GM12878 (cell line): ENCODE data around the gene DCTN4. TPM values are rescaled to one million over a fixed set of nuclear protein-coding genes. Genes with fewer than 3 reads are reported as not detected.

Experiments
- ATF2 ChIP-seq: IDR thresholded peaks from 2 replicates; pipeline ENCODE4 v1.6.1; 2012; ENCODE audit warnings: low read length, inconsistent platforms
- BACH1 ChIP-seq: fragments of 450-650 bp; IDR thresholded peaks from 2 replicates; pipeline ENCODE4 v1.6.1; 2017; ENCODE audit warnings: mild to moderate bottlenecking, borderline replicate concordance
- CBX3 ChIP-seq: fragments of 200-600 bp; sonication (generic); IDR thresholded peaks from 2 replicates; pipeline ENCODE4 v1.6.1; 2016; ENCODE audit warnings: low read depth, borderline replicate concordance
- CBX5 ChIP-seq: sonication (generic); IDR thresholded peaks from 2 replicates; pipeline ENCODE4 v1.6.1; 2016; ENCODE audit warnings: low read depth, moderate library complexity, mild to moderate bottlenecking, inconsistent platforms
- CEBPZ ChIP-seq: fragments of 150-350 bp; IDR thresholded peaks from 2 replicates; pipeline ENCODE4 v1.6.1; 2016; ENCODE audit warnings: low read depth, low read length
- HDAC6 ChIP-seq: fragments of 200-600 bp; sonication (generic); IDR thresholded peaks from one replicate; pipeline ENCODE4 v1.8.0; 2017; ENCODE audit warnings: antibody characterized with exemption; ENCODE audit not compliant: unreplicated experiment
- KLF5 ChIP-seq: fragments of 450-650 bp; IDR thresholded peaks from 2 replicates; pipeline ENCODE4 v1.6.1; 2014; ENCODE audit warnings: mild to moderate bottlenecking; ENCODE audit not compliant: partially characterized antibody
- MEF2B ChIP-seq: fragments of 450-650 bp; IDR thresholded peaks from 2 replicates; pipeline ENCODE4 v1.6.1; 2018; ENCODE audit warnings: mild to moderate bottlenecking, moderate library complexity; ENCODE audit not compliant: partially characterized antibody, poor library complexity, severe bottlenecking
- MLLT1 ChIP-seq: fragments of 450-650 bp; IDR thresholded peaks from 2 replicates; pipeline ENCODE4 v1.6.1; 2016; ENCODE audit warnings: mild to moderate bottlenecking
- NBN ChIP-seq: fragments of 450-650 bp; IDR thresholded peaks from 2 replicates; pipeline ENCODE4 v1.6.1; 2016
- NFYA ChIP-seq: IDR thresholded peaks from 2 replicates; pipeline ENCODE4 v1.6.1; 2011; ENCODE audit warnings: low read depth, mild to moderate bottlenecking, low read length, improper control_type of control experiment, borderline replicate concordance
- RAD21 ChIP-seq: IDR thresholded peaks from 2 replicates; pipeline ENCODE4 v1.6.1; 2011; ENCODE audit warnings: mild to moderate bottlenecking, low read depth, low read length, moderate library complexity; ENCODE audit not compliant: insufficient read depth
- RBBP5 ChIP-seq: fragments of 200-600 bp; sonication (generic); conservative IDR thresholded peaks from 2 replicates; pipeline ENCODE4 v1.6.1; 2016
- RELB ChIP-seq: fragments of 450-650 bp; IDR thresholded peaks from 2 replicates; pipeline ENCODE4 v1.6.1; 2017; ENCODE audit warnings: low read depth, mild to moderate bottlenecking, moderate library complexity
- SMARCA5 ChIP-seq: fragments of 450-650 bp; IDR thresholded peaks from 2 replicates; pipeline ENCODE4 v1.6.1; 2017; ENCODE audit warnings: mild to moderate bottlenecking
- SMC3 ChIP-seq: IDR thresholded peaks from 2 replicates; pipeline ENCODE4 v1.6.1; 2011; ENCODE audit warnings: low read length, improper control_type of control experiment, borderline replicate concordance
- SUPT20H ChIP-seq: IDR thresholded peaks from 2 replicates; pipeline ENCODE4 v1.6.1; 2011; ENCODE audit warnings: low read depth, mild to moderate bottlenecking, low read length, moderate library complexity, borderline replicate concordance; ENCODE audit not compliant: control insufficient read depth
- polyA plus RNA-seq, 11 experiments: library from polyadenylated mRNA; depleted of rRNA in 4 of 11; unstranded in 6 of 11; stranded (reverse) in 5 of 11; fragments of >200 nt; fragmentation: Nextera tagmentation in 4 of 11; fragmentation: Illumina TruSeq in 1 of 11; extraction: Ambion mirVana in 4 of 11; extraction: Trizol in 1 of 11; gene quantifications; 1 replicate in 1 of 11; 2 replicates in 10 of 11; pipeline versions ENCODE4 v1.2.1 to v1.2.3, GENCODE V29; 2011 to 2016; ENCODE audit warnings: inconsistent platforms in 2 of 11, missing spikeins in 2 of 11, low read depth in 1 of 11
- total RNA-seq, 4 experiments: library from RNA; depleted of rRNA in 3 of 4; stranded (reverse); fragments of >200 nt in 3 of 4; fragmentation: Illumina TruSeq in 1 of 4; extraction: Trizol in 1 of 4; gene quantifications; 2 replicates each; pipeline versions ENCODE4 v1.2.1 to v1.2.3, GENCODE V29; 2013 to 2021

Gene DCTN4
- total and polyA plus RNA-seq, 10 of the 15 experiments (the other 5 are each of a cell fraction or from before 2014, with no cell fraction given), result 7.6 to 27.8 (median 18.0) TPM

GRCh38 chr5:150700594-150701377 is 58.0 kb downstream of the DCTN4 start, which contains the start of gene RBM22 (continued):
- TF ChIP-seq BACH1 (no peak), MEF2B (peak; percentile 18), SMARCA5 (peak; percentile 90), NFYA (no peak), RELB (peak; percentile 91), SMC3 (no peak), CEBPZ (no peak), MLLT1 (peak; percentile 64; the same call in 1 of the 2 replicates), ATF2 (no peak), CBX3 (no peak), RBBP5 (0 out of 2 replicates have a peak, but pooled peaks have one; percentile 58), SUPT20H (no peak), HDAC6 (peak; percentile 44), CBX5 (no peak), NBN (peak; percentile 82; the same call in 1 of the 2 replicates), KLF5 (peak; percentile 64), RAD21 (peak; percentile 29; the same call in 1 of the 2 replicates)
